COLO829 (cell line): ENCODE measurements around the gene VRK2.
"Not testable (repeated sequence)": the region's sequence is repeated elsewhere in the genome, so short reads cannot be mapped to it uniquely, and the experiment has no call there.

Experiments
- DNase-seq: peaks from one replicate; pipeline ENCODE4 v3.0.0; 2012; ENCODE audit warnings: low spot score

VRK2 gene

DNA sequence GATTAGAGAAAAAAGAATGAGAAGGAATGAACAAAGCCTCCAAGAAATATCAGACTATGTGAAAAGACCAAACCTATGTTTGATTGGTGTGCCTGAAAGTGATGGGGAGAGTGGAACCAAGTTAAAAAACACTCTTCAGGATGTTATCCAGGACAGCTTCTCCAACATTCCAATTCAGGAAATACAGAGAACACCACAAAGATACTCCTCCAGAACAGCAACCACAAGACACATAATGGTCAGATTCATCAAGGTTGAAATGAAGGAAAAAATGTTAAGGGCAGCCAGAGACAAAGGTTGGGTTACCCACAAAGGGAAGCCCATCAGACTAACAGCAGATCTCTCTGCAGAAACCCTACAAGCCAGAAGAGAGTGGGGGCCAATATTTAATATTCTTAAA lies 123.2 kb downstream of the VRK2 start:
- not testable (repeated sequence) for DNase-seq

DNA sequence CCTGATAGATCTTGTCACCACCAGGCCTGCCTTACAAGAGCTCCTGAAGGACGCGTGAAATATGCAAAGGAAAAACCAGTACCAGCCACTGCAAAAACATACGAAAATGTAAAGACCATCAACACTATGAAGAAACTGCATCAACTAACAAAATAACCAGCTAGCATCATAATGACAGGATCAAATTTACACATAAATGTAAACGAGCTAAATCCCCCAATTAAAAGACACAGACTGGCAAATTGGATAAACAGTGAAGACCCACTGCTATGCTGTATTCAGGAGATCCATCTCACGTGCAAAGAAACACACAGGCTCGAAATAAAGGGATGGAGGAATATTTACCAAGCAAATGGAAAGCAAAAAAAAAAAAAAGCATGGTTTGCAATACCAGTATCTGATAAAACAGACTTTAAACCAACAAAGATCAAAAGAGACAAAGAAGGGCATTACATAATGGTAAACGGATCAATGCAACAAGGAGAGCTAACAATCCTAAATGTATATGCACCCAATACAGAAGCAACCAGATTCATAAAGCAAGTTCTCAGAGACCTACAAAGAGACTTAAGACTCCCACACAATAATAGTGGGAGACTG lies 123.8 kb downstream of the VRK2 start:
- not testable (repeated sequence) for DNase-seq

GRCh38 chr2:58171831-58172230 lies 125.2 kb downstream of the VRK2 start:
- DNase-seq: not testable (repeated sequence)

DNA sequence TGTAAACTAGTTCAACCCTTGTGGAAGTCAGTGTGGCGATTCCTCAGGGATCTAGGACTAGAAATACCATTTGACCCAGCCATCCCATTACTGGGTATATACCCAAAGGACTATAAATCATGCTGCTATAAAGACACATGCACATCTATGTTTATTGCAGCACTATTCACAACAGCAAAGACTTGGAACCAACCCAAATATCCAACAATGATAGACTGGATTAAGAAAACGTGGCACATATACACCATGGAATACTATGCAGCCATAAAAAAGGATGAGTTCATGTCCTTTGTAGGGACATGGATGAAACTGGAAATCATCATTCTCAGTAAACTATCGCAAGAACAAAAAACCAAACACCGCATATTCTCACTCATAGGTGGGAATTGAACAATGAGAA lies 130.6 kb downstream of the VRK2 start:
- not testable (repeated sequence) for DNase-seq

DNA sequence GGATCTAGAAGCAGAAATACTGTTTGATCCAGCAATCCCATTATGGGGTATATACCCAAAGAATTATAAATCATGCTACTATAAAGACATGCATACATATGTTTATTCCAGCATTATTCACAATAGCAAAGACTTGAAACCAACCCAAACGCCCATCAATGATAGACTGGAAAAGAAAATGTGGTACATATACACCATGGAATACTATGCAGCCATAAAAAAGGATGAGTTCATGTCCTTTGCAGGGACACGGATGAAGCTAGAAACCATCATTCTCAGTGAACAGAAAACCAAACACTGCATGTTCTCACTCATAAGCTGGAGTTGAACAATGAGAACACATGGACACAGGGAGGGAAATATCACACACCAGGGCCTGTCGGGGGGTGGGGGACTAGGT lies 133.6 kb downstream of the VRK2 start:
- not testable (repeated sequence) for DNase-seq

GRCh38 chr2:58180635-58181034 lies 134.0 kb downstream of the VRK2 start:
- no peak for DNase-seq

DNA sequence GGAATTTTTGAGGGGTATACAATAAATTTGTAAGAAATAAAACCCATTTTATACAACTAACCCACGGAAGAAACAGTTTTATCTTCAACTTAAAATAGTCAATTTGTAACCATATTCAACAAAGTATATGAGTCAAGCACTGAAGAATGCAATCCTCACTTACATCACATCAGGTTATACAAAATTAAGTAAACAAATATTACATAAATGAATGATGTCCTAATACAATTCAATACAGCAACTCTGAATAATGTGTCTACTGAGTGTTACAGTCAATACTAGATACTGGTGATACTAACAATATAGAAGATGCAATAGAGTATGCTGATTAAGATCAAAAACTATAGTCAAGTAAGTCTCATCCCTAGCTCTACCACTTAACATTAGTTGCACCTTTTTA lies 135.9 kb downstream of the VRK2 start:
- no peak for DNase-seq

DNA sequence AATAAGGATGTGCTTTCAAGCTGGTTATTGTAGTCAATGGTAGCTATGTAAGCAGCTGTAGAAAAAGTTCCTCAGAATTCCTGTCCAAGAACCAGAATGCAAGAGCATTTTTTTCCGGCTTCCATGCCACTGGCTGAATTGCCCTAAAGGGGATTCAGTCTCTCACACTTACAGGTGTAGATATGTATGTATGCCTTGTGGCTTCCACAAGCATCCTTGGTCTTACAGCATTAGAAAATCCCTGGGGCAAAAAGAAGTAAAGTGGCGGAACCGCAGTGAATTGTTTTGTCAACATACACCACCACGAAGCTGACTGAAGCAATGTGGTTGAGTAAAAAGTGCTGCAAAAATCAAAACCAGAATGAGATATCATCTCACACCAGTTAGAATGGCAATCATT lies 139.9 kb downstream of the VRK2 start:
- DNase-seq: no peak

GRCh38 chr2:58187022-58187421 lies 140.4 kb downstream of the VRK2 start:
- not testable (repeated sequence) for DNase-seq

GRCh38 chr2:58194458-58194857 lies 147.9 kb downstream of the VRK2 start:
- DNase-seq: no peak

GRCh38 chr2:58195662-58196061 lies 149.1 kb downstream of the VRK2 start:
- DNase-seq: no peak

GRCh38 chr2:58197894-58198293 lies 151.3 kb downstream of the VRK2 start:
- DNase-seq: no peak

DNA sequence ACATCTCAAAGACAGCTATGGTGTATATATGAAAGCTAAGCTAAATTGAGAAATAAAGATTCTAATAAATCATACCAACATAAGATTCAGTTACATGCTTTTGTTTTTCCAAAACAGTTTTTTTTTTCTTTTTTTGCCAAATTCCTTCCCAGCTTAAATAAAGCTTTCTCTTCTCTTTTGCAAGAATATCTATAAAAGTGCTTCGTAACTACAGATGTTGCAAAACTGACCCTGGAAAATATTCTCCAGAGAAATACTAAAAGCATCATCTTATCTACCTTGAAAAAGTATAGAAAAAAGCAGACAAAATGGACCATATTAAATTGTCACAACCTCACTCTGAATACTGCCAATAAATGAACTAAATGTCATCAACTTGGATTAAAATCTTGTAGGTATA lies 155.8 kb downstream of the VRK2 start:
- no peak for DNase-seq

DNA sequence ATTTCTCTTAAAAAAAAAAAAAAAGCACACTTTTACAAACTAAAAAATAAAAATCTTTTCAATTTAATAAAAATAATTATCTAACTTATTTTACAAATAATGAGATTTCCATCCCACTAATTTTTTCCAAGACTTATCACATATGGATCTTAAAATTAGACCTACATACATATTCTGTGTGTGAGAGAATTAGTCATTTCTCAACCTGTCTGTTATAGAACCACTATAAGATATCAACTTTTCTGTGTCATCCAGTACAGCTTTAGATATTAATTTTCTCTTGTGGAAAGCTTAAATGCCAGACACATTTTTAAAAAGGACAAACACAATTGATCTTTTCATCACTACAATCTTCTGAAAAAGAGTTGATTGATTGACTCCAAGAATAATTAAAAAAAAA lies 156.4 kb downstream of the VRK2 start:
- no peak for DNase-seq

DNA sequence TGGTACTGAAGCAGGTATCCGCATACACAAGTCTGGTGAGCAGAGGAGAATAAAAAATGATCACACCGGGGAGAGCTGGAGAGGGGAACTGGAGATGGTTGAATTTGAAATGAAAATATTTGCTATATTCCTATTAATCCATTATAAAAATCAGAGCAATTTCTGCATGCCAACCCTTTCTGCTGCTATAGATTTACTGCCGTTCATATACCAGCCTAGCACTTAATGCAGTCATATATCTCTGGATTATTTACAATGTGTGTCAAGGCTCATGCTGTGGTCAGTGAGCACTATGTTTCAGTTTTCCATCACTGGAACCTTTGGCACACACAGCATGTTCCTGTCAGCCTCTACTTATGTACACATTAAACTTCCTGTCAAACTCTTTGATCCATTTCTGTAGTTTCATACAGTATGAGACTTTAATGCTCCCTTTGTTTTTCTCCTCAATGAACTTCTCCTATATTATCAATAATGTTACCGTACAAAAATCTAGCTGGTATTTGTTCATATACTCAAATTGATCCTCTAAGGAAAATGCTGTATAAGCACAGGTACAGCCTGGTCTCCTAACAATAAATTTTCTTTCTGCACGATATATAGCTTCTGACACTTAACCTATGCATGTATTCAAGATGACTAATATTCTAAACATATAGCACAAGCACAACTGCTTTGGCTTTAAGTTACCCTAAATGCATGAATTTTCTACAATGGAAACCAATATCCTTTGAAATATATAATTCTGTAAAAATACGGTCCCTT lies 157.8 kb downstream of the VRK2 start:
- no peak for DNase-seq

GRCh38 chr2:58206785-58207184 lies 160.2 kb downstream of the VRK2 start:
- no peak for DNase-seq

DNA sequence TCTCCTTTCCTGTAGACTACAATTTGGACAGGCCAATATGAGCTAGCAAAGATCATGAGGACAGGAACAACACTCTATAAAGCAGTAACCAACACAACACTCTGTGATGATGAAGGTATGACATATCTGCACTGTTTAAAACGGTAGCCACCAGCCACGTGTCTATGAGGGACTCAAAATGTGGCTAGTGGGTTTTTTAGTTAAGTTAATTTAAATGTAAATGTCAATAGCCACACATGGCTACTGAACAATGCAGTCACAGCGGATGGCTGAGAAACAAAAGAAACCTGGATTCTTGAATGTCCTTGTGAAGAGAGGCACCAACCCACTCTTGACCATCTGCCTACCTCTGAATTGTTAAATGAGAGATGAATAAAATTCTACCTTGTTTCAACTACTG lies 160.6 kb downstream of the VRK2 start:
- no peak for DNase-seq
